Stimulated activated CD4-positive, alpha-beta T cell treated with anti-CD3 and anti-CD28 coated beads, TNF-alpha, amount 100 ng/mL, for 4 hours (primary cell): ENCODE measurements around the gene CCL7.
"Not testable (repeated sequence)": the region's sequence is repeated elsewhere in the genome, so short reads cannot be mapped to it uniquely, and the experiment has no call there.

Experiments
- DNase-seq, 3 experiments: peaks; one replicate each; pipeline ENCODE4 v3.0.0-alpha.2; 2020; ENCODE audit warnings: low read depth in 3 of 3

The CCL7 gene

DNA sequence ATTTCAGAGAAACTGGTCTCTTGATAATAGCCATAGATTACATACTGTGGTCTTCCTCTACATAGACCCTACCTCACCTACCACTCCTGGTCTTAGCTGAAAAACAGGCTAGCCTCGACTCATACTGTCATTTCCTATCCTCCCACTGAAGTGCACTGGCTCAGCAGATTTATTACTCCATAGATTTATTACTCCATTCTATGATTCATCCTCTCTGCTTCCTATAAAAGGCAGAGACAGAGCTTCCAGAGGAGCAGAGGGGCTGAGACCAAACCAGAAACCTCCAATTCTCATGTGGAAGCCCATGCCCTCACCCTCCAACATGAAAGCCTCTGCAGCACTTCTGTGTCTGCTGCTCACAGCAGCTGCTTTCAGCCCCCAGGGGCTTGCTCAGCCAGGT is at the start of gene CCL7:
CCL7 (plus strand) TSS at position 253 of the 400 bp plus-strand sequence; CDS start at position 323, 70 bp downstream.
- DNase-seq: no peak

DNA sequence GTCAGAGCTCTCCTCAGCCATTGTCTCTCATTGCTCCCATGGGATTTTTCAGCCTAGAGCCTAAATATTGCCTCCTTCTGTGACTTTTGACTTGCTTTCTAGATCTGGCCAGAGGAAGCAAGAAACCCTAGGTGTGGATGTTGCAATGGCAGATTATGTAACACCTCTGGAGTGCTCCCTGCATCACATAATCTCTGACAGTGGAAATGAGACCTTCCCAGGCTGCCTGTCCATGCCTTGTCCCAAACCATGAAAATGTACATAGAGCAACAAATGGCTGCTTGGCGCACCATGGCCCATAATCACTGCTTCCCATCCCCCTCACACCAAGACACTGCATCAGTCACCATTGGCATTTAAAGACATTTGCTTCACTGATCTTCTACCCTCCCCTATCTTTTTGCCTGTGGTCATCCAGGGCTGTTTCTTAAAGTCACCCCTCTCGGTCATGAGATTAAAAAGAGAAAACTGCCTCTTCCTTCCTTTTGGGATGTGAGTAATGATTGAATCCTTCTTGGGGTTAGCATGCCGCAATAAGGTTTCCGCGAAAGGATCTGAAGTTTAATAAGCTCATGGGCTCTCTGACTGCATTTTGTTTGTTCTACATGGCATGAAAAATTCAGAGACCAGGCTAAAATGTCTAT is 49.1 kb upstream of the CCL7 start:
- no peak for DNase-seq

DNA sequence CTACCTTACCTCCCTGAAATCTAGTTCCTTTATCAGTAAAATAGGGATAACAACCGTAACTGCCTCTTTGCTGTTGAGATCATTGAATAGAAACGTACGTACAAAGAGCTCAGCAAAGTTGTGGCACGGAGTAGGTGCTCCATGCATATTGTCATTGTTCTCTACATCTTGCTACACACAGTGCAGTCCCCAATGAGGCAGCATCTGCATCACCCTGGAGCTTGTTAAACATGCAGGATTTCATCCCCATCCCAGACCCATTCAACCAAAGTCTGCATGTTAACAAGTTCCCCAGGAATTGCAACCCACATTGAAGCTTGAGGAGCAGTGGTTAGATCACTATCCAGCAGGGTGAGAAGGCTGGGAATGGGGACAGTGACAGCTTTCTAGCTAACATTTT is 48.6 kb upstream of the CCL7 start:
- no peak for DNase-seq

DNA sequence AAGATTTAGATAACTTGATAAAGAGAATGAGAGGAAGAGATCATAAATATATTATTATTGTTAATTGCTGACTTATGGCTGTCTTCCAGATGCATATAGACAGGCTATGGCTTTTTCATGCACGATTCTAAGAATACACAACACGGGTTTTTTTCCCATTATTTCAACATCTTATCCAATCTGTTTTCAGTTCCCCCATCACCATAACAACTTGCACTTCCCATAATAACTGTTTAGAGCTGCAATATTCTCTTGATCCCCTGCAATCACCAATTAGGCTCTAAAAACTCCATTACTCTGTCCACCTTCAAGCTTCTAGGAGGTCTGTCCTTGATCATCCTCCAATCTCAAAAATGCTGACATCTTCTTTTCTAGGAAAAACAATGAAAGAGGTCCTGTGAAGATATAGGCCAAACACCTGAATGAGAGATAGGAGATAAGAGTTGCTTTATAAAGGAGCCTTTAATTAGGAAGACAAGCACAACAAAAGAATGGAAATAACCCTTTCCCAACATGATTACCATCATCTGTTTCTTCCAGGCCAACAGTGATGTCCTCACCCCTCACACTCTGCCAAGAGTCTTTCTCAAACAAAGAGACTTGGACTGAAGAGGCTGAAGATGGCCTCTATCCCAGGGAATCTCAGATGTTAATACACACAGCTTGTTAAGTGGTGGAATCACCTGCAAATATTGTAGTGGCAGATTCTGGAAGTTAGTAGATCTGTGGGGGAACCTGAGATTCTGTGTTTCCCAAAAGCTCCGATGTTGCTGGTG is 47.1 kb upstream of the CCL7 start:
- DNase-seq: no peak

DNA sequence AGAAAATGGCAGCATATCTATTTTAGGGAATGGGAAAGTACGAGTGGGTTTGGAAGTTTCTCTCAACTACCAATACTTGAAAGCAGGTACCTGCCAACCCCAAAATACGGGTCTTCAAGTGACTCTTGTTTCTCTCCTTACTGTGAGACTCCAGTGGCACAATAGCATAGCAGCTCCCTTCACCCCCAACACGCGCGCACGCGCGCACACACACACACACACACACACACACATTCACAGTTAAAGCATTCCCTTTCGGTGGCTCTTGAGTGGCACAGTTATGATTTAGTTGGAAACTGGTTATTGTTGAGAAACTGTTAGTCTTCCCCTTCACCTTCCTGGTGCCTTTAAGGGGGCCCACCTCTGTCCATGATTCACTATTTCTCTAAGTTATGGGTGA is 45.0 kb upstream of the CCL7 start:
- no peak for DNase-seq

DNA sequence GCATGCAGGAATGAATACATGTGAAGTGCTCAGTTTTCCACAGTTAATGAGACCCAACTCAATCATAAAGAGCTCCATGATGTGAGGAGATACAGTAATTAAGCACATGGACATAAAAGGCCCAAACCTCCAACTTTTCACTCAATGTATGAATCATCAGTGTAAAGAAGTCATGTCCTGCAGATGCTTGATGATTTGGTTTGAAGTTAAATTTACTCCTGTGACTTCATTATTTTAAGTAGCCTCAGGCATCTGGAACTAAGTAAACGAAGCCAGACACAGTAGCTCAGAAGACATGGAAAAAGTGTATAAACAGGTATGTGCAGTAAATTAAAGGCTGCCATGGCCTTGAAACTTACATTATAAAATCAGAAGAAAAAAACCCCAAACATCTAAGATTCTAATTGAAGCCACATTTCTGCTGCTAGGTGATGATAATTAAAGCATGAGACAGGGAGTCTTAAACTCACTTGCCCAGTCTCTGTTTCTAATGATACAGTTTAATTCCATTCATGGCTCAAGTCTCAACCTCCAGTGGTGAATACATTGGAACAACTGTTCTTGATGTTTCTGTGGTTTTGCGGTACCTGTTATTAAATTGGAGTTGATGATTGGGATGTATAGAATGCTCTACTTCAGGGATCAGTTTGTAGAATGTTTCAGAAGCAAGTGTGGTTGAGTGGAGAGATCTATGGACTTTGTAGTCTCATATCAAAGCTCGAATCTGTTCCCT is 43.8 kb upstream of the CCL7 start:
- no peak for DNase-seq

DNA sequence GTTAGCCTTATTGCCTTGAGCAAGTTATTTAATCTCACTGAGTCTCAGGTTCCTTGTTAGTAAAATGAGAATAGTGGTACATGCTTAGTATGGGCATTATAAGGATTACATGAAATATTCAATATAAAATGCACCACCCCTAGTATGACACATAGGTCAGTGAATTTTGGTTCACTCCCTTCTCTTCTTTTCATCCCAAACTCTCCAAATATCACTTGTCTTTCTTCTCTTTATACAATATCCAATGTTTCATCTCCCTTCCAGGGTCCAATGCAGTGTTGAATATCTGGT is 43.3 kb upstream of the CCL7 start:
- DNase-seq: no peak

DNA sequence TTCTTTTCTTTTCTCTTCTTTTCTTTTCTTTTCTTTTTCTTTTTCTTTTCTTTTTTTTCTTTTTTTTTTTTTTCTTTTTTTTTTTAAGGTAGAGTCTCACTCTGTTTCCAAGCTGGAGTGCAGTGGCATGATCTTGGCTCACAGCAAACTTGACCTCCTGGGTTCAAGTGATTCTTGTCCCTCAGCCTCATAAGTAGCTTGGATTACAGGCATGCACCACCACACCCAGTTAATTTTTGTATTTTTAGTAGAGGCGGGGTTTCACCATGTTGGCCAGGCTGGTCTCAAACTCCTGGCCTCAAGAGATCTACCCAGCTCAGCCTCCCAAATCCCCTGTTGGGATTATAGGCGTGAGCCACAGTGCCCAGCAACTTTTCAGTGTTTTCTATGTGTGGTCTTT is 42.7 kb upstream of the CCL7 start:
- DNase-seq: not testable (repeated sequence)

DNA sequence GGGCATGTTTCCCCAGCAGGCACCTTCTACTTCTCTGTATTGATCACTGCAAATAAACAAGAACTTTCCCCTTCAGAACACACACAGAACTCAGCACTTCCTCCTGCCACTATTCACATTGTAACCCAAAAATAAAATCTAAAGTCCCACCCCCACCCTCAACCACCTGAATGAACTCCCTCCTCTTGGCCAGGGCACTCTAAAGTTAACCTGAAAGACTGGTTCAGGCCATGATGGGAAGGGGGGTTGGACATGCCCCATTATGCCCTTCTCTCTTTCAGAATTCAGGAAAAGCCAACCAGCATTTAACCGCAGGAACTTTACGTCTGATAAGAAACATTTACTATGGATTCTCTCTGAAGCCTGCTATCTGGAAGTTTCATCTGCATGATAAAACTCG is 42.3 kb upstream of the CCL7 start:
- DNase-seq: no peak

DNA sequence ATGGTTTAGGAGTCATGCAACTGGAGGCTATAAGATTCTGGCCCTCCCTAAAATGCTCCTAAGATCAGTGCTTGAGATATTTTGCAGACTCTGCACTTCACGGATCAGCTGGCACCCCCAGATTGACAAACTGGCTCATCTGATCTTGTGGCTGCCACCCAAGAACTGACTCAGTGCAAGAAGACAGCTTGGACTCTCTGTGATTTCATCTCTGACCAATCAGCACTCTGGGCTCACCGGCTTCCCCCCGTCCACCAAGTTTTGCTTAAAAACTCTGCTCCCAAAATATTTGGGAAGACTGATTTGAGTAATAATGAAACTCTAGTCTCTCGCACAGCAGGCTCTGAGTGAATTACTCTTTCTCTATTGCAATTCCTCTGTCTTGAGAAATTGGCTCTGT is 41.2 kb upstream of the CCL7 start:
- no peak for DNase-seq

DNA sequence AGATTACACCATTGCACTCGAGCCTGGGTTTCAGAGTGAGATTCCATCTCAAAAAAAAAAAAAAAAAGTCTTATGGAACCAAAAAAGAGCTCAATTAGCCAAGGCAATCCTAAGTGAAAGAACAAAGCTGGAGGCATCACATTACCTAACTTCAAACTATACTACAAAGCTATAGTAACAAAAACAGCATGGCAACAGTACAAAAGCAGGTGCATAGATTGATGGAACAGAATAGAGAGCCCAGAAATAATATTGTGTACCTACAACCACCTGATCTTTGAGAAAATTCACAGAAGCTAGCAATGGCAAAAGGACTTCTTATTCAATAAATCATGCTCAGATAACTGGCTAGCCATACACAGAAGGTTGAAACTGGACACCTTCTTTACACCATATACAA is 39.7 kb upstream of the CCL7 start:
- no peak for DNase-seq

DNA sequence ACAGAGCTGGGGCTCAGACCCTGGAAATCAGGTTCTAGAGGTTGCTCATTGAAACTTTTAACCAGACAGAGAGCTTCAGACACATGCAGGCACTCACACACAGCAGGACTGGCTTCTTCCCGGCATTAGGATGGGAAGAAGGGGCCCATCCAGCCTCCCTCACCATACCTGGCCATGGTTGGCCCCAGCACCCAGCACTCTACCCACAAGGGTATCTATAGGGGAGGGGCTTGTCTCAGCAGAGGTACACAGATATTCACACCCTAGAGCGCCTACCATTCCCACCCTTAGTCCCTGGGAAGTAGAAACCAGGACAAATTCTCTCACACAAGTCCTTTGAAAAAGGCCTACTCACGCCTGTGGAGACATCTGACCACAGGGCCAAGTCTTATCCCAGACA is 35.4 kb upstream of the CCL7 start:
- DNase-seq: no peak

DNA sequence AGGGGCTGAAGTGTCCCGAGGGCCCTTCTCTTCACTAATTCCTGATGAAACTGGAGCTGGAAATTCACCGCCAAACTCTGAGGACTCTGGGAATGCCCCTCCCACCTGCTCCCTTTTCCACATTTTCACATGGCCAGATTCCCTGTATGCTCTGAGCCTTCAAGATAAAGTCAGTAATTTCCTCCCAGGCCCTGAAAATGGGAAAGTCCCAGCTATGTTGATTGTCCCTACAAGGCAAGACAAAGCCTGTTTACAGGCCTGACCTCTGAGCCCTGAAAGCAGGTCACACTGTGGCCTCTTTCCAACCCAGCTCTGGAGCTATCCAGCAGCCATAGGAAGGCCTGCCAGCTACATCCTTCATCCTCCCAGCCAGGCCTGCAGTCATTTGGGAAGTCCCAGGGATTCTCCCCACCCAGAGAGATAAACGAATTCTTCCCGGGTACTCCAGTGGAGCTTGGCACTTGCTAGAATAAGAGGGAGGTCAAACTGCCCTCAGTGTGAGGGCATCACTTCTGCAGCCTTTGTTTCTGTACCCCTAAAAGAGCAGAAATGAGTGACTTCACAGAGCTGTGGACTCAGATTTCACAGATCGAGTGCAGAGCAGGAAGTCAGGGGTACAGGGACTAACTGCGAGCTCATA is 34.5 kb upstream of the CCL7 start:
- no peak for DNase-seq

DNA sequence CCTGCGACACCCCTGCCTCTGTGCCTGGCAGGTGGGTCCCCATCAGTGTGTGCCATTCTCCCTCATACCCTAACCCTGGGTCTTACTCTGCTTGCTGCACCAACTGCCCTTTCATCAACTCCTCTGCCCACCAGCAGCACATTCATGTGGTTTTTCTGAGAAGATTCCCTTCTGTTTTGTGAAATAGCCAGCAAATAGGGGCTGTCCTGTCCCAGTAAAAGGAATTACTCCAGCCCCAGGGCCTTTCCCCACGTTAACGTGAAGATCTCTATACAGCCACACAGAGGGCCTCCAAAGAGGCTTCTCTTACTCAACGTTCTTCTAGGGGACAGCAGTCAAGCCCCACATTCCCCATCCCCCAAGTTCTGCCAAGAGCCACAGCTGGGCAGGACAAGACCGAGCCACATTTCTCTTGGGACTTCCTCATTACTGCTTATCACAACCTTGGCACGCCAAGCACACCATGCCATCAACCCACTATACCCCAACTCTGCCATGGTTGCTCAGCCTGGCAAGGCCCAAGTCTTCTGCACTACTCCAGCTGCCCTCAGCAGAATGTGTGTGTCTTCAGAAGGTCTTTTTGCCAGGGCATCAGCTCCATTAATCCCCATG is 33.6 kb upstream of the CCL7 start:
- no peak for DNase-seq

DNA sequence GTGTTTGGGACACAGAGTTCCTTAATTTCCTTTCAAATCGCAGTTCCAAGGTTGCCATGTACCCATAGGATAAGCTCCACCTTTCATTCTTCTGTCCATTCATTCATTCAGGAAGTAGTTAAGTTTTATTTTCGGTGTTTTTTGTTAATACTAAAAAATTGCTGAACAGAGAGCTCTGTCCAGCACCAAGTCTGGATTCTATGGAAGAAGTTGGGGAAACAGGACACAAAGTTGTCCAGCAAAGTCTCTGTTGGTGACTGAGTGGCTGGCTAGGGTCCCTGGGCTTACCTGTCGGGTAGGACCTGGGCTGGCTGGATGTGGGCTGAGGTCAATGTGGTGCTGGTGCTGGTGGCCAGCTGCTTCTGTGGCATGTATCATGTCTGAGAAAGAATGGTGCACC is 32.6 kb upstream of the CCL7 start:
- DNase-seq: no peak

DNA sequence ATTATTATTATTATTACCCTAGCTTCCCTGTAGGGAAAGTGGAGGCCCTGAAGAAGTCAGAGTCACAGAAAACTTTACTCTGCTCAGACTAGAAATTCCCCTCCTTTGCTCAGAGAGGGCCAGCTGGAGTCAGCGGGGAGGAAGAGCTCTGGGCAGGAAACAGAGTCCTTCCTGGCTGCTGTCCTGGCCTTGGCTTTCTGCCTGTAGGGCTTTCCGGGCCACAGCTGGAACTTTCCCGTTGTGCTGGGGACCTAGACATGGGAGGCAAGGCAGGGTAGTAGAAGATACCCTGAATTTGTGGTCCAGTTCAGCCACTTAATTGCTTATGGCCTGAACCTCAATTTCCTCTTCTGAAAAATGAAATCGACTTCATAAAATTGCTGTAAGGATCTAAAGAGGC is 29.0 kb upstream of the CCL7 start:
- no peak for DNase-seq

DNA sequence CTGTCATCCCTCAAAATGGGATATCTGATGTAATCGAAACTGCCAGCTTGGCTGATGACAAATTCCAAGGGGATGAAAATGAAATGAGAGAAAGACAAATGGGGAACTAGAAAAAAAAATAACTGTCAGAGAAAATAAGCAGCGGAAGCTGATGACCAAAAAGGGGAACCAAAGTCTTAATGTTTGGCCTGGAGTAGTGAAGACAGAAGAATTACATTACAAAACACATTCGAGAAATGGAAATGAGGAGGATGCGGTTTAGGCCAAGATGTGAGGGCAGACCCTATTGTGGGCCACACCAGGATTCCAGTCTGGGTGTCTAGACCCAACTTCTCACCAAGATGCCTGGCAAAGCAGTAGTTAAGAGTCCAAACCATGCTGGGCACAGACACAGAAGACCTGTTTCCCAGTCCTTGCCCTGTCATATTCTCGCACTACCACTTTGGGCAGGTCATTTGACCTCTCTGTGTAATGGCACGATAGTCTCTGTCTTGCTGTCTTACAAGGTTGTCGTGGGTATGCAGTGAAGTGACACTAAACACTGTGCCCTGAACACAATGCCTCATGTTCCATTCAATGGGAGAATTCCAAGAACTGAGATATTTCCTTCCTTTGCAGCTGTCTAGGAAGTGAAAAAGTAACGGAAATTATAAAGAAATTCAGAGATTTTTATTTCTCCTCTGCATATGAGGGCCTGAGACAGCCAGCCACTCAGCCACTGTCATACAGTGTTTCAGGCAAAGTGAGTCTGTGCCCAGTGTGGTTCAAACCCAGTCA is 27.2 kb upstream of the CCL7 start:
- DNase-seq: no peak

DNA sequence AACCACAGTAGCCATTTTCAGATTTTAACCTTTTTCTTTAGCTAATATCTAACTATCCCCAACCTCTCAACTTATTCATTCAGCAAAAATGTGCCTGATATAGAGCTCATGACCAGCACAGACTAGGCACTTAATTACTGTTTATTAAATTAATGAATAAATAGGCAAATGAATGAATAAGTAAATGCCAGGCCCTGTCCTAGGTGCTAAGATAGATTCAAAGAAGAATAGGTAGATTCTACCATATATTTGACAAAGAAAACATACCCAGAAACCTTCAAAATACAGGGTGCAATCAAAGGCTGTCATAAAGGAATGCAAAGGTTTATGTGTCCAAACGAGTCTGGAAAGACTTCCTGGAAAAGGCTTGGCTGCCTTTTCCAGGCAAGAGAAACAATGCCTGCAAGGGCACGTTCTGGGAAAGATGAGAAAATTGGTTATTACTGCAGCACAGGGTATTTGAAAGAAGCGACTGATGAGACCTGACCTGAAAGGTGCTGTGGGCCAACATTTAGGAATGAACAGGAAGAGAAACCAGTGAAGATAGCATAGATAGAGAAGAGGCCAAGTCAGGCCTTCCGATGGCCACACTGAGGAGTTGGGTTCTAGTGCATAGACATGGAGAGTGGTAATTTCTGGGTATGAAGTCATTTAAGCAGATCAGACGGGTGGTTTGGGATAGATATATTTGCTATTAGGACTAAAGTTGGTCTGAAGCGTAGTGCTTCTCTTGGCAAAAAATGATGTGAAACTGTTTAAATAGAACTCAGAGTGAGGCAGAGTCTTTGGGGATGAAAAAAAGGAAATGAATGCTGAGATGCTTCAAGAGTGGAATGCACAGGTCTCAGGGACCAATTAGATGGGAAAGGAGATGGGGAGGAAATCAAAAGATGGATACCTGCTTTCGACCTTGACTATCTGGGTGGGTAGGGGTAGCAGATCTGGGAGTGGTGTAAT is 26.4 kb upstream of the CCL7 start:
- no peak for DNase-seq

DNA sequence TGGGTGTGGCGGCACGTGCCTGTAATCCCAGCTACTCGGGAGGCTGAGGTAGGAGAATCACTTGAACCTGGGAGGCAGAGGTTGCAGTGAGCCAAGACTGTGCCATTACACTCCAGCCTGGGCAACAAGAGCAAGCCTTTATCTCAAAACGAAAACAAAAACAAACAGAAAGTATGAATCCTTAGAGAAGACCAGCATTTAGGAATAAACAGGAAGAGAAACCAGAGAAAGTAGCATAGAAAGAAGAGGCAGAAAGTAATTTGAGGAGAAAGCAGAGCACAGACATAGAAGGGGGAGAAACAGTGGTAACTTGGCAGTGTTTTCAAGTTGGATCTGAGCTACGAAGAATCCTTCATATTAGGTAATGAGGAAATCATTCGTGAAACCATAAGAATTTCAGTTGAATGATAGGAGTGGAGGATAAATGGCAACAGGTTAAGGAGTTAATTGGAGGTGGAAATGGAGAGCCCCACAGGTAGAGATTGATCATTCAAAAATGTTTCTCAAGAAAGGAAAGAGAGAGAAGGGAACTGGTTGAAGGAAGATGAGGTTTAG is 24.6 kb upstream of the CCL7 start:
- no peak for DNase-seq

DNA sequence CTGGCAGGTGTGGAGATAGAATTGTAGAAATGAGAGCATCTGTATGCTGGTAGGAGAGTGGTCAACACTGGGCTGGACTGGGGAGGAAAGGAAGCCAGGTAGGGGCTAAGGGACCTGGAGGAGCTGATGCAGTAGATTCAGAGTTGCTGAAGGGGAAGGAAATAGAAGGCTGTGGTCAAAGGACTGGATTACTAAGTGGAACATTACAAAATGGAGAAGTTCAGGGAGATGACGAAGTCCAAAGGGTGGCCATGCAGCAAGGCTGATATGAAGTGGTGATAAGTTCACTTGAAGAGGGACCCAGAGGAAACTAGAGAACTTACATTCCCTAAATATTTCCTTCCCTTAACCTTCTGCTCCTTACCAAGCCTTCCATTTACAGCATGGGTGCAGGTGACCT is 23.6 kb upstream of the CCL7 start:
- DNase-seq: no peak
